Ishikawa (cell line): ENCODE measurements around the gene SIDT2.

Source experiments
- CEBPB ChIP-seq: IDR thresholded peaks from 2 replicates; pipeline ENCODE4 v1.6.1; 2012
- CREB1 ChIP-seq: IDR thresholded peaks from 2 replicates; pipeline ENCODE4 v1.6.1; 2012; ENCODE audit warnings: low read depth
- EGR1 ChIP-seq: IDR thresholded peaks from 2 replicates; pipeline ENCODE4 v1.6.1; 2012
- EP300 ChIP-seq: IDR thresholded peaks from 2 replicates; pipeline ENCODE4 v1.6.1; 2012; ENCODE audit warnings: borderline replicate concordance
- FOXM1 ChIP-seq: IDR thresholded peaks from 2 replicates; pipeline ENCODE4 v1.6.1; 2012; ENCODE audit warnings: low read depth, borderline replicate concordance
- MAX ChIP-seq: IDR thresholded peaks from 2 replicates; pipeline ENCODE4 v1.6.1; 2012
- NFIC ChIP-seq: IDR thresholded peaks from 2 replicates; pipeline ENCODE4 v1.6.1; 2012
- RAD21 ChIP-seq: IDR thresholded peaks from 2 replicates; pipeline ENCODE4 v1.6.1; 2012; ENCODE audit warnings: low read depth
- REST ChIP-seq: IDR thresholded peaks from 2 replicates; pipeline ENCODE4 v1.6.1; 2012; ENCODE audit warnings: low read depth, mild to moderate bottlenecking
- TAF1 ChIP-seq: IDR thresholded peaks from 2 replicates; pipeline ENCODE4 v1.6.1; 2012; ENCODE audit warnings: low read depth, mild to moderate bottlenecking
- TCF12 ChIP-seq: IDR thresholded peaks from 2 replicates; pipeline ENCODE4 v1.6.1; 2012; ENCODE audit warnings: low read depth
- TEAD4 ChIP-seq: IDR thresholded peaks from 2 replicates; pipeline ENCODE4 v1.6.1; 2012
- YY1 ChIP-seq: IDR thresholded peaks from 2 replicates; pipeline ENCODE4 v1.6.1; 2012; ENCODE audit warnings: low read depth
- ZBTB7A ChIP-seq: IDR thresholded peaks from 2 replicates; pipeline ENCODE4 v1.6.1; 2012; ENCODE audit warnings: low read depth
- TF ChIP-seq, protein P1 (sequence below): IDR thresholded peaks from 2 replicates; pipeline ENCODE4 v1.6.1; 2012

The SIDT2 gene

GRCh38 chr11:117239295-117239694 lies 60.8 kb downstream of the SIDT2 start:
- TF ChIP-seq CREB1: no peak
- no peak for TF ChIP-seq EP300
- no peak for TF ChIP-seq TAF1
- no peak for TF ChIP-seq EGR1
- no peak for TF ChIP-seq RAD21
- TF ChIP-seq MAX: no peak
- TF ChIP-seq, protein P1, sequence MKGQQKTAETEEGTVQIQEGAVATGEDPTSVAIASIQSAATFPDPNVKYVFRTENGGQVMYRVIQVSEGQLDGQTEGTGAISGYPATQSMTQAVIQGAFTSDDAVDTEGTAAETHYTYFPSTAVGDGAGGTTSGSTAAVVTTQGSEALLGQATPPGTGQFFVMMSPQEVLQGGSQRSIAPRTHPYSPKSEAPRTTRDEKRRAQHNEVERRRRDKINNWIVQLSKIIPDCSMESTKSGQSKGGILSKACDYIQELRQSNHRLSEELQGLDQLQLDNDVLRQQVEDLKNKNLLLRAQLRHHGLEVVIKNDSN: no peak
- TF ChIP-seq CEBPB: no peak
- TF ChIP-seq YY1: no peak
- no peak for TF ChIP-seq TCF12
- no peak for TF ChIP-seq ZBTB7A
- no peak for TF ChIP-seq REST
- TF ChIP-seq TEAD4: no peak
- no peak for TF ChIP-seq FOXM1
- TF ChIP-seq NFIC: no peak
